K562 (cell line): ENCODE results near the gene PEF1. TPM values are rescaled to one million over a fixed set of nuclear protein-coding genes. Genes with fewer than 3 reads are reported as not detected.

ENCODE experiments used
- CTBP1 ChIP-seq: fragments of 450-650 bp; IDR thresholded peaks from 2 replicates; pipeline ENCODE4 v1.6.1; 2016; ENCODE audit warnings: borderline replicate concordance
- DPF2 ChIP-seq: fragments of 450-650 bp; IDR thresholded peaks from 2 replicates; pipeline ENCODE4 v1.6.1; 2016
- EP300 ChIP-seq: IDR thresholded peaks from 2 replicates; pipeline ENCODE4 v1.6.1; 2012; ENCODE audit warnings: low read length, improper control_type of control experiment
- JUN ChIP-seq, 2 experiments: sonication (generic) in 1 of 2; formaldehyde crosslinking in 1 of 2; IDR thresholded peaks; 2 replicates each; pipeline versions ENCODE4 v1.6.1 to v1.8.0; 2012 to 2022; ENCODE audit warnings: borderline replicate concordance in 2 of 2, mild to moderate bottlenecking in 2 of 2, improper control_type of control experiment in 1 of 2, low read depth in 1 of 2, low read length in 1 of 2, missing genetic modification reagents in 1 of 2
- NKRF ChIP-seq: fragments of 450-650 bp; IDR thresholded peaks from 2 replicates; pipeline ENCODE4 v1.6.1; 2016; ENCODE audit warnings: borderline replicate concordance
- NUFIP1 ChIP-seq: fragments of 450-650 bp; IDR thresholded peaks from 2 replicates; pipeline ENCODE4 v1.6.1; 2018; ENCODE audit not compliant: partially characterized antibody
- RFX1 ChIP-seq: fragments of 450-650 bp; IDR thresholded peaks from 2 replicates; pipeline ENCODE4 v1.6.1; 2016; ENCODE audit warnings: mild to moderate bottlenecking, moderate library complexity
- SRSF9 ChIP-seq: fragments of 200-400 bp; formaldehyde crosslinking; IDR thresholded peaks from 2 replicates; pipeline ENCODE4 v1.6.1; 2017; ENCODE audit warnings: low read depth, low read length, borderline replicate concordance
- TARDBP ChIP-seq: fragments of 450-650 bp; IDR thresholded peaks from 2 replicates; pipeline ENCODE4 v1.6.1; 2016
- TEAD1 ChIP-seq, 2 experiments: fragments of 450-650 bp in 1 of 2; sonication (generic) in 1 of 2; formaldehyde crosslinking; IDR thresholded peaks; 2 replicates each; pipeline versions ENCODE4 v1.4.0 to v1.8.0; 2020 to 2022; ENCODE audit warnings: mild to moderate bottlenecking in 2 of 2, missing genetic modification reagents in 1 of 2
- ZNF318 ChIP-seq, 2 experiments: fragments of 450-650 bp; IDR thresholded peaks; 2 replicates each; pipeline ENCODE4 v1.6.1; 2016; ENCODE audit warnings: mild to moderate bottlenecking in 2 of 2, borderline replicate concordance in 1 of 2, low read depth in 1 of 2, moderate library complexity in 1 of 2
- polyA plus RNA-seq, 8 experiments: library from polyadenylated mRNA; depleted of rRNA in 4 of 8; stranded (reverse) in 5 of 8; unstranded in 3 of 8; fragments of >200 nt; fragmentation: Nextera tagmentation in 2 of 8; fragmentation: Illumina TruSeq in 1 of 8; extraction: Ambion mirVana in 2 of 8; extraction: Trizol in 1 of 8; gene quantifications; 2 replicates each; pipeline versions ENCODE4 v1.2.1 to v1.2.3, GENCODE V29; 2011 to 2014; ENCODE audit warnings: inconsistent platforms in 1 of 8, missing spikeins in 1 of 8
- total RNA-seq, 7 experiments: library from RNA; depleted of rRNA in 6 of 7; stranded (reverse); fragments of >200 nt in 6 of 7; fragmentation: Illumina TruSeq in 2 of 7; extraction: Trizol in 2 of 7; gene quantifications; 2 replicates each; pipeline versions ENCODE4 v1.2.1 to v1.2.3, GENCODE V29; 2011 to 2021; ENCODE audit warnings: low replicate concordance in 1 of 7
- TF ChIP-seq, protein P1 (sequence below): sonication (generic); formaldehyde crosslinking; IDR thresholded peaks from 2 replicates; pipeline ENCODE4 v1.8.1; 2023; ENCODE audit warnings: mild to moderate bottlenecking, missing genetic modification reagents
- TF ChIP-seq, protein P2 (sequence below): fragments of 250-450 bp; sonication (Bioruptor Pico); IDR thresholded peaks from 2 replicates; pipeline ENCODE4 v1.5.0; 2021

The PEF1 gene
- total and polyA plus RNA-seq, 9 of the 15 experiments (the other 6 are each of a cell fraction or from before 2014, with no cell fraction given) = 26.3 to 95.5 (median 61.9) TPM

GRCh38 chr1:31645274-31645568, 545 bp upstream of the PEF1 start (continued):
- TF ChIP-seq ZNF318 (IDR thresholded peaks at IDR 0.05; ENCODE audit: borderline replicate concordance in 1 of 2, low read depth in 1 of 2) = peak in 1 of 2 experiments; percentile 2; a peak in 1 of 4 replicates
- 0 out of 2 replicates have a peak, but pooled peaks have one; percentile 54 for TF ChIP-seq JUN (IDR thresholded peaks at IDR 0.05; ENCODE audit: borderline replicate concordance, low read depth, low read length)
- TF ChIP-seq JUN (CRISPR knock-in tag; IDR thresholded peaks at IDR 0.05; ENCODE audit: borderline replicate concordance) = no peak
- TF ChIP-seq RFX1 = peak; percentile 99
- TF ChIP-seq, protein P1, sequence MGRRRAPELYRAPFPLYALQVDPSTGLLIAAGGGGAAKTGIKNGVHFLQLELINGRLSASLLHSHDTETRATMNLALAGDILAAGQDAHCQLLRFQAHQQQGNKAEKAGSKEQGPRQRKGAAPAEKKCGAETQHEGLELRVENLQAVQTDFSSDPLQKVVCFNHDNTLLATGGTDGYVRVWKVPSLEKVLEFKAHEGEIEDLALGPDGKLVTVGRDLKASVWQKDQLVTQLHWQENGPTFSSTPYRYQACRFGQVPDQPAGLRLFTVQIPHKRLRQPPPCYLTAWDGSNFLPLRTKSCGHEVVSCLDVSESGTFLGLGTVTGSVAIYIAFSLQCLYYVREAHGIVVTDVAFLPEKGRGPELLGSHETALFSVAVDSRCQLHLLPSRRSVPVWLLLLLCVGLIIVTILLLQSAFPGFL (CRISPR knock-in tag) = 0 out of 2 replicates have a peak, but pooled peaks have one; percentile 0
- no peak for TF ChIP-seq NKRF
- TF ChIP-seq TEAD1 (CRISPR knock-in tag; IDR thresholded peaks at IDR 0.05) = 0 out of 4 replicates have a peak, but pooled peaks of 1 of the 2 experiments have one; percentile 19
- TF ChIP-seq DPF2 = peak; percentile 7; the same call in 1 of the 2 replicates
- peak; percentile 46 for TF ChIP-seq CTBP1
- TF ChIP-seq SRSF9 = no peak
- no peak for TF ChIP-seq NUFIP1
- peak; percentile 14; the same call in 1 of the 2 replicates for TF ChIP-seq TARDBP
- TF ChIP-seq, protein P2, sequence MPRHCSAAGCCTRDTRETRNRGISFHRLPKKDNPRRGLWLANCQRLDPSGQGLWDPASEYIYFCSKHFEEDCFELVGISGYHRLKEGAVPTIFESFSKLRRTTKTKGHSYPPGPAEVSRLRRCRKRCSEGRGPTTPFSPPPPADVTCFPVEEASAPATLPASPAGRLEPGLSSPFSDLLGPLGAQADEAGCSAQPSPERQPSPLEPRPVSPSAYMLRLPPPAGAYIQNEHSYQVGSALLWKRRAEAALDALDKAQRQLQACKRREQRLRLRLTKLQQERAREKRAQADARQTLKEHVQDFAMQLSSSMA (CRISPR knock-in tag) = 0 out of 2 replicates have a peak, but pooled peaks have one; percentile 8
- TF ChIP-seq EP300 = no peak
